Measurements from ENCODE around the gene ALPP.

The ALPP gene

GRCh38 chr2:232400256-232401015, 21.9 kb downstream of the ALPP start:
- TF ChIP-seq TAF1 (IDR thresholded peaks at IDR 0.05; ENCODE audit: borderline replicate concordance, insufficient read depth, low read length) (no peak), POLR2AphosphoS5 (IDR thresholded peaks at IDR 0.05; ENCODE audit: low read depth, low read length) (no peak)

DNA sequence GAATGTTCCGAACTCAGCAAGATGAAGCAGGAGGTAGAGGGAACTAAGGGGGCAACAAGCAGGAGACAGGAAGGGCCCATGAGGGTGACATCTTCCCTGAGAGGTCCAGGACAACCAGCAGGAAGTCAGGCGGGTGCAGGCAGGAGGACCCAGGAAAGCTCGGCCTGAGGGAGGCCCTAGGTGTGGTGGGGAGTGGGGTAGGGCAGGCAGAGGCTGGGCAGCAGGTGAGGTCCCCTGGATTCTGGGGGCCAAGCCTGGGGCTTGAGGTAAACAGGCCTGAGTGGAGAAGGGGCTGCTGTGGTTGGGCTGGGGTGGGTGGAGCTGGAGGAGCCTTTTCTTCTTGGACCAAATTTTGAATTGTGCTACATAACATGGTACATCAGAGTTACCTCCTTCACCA, 24.0 kb downstream of the ALPP start:
- TF ChIP-seq FOXP2 (optimal IDR thresholded peaks at IDR 0.05; ENCODE audit: borderline replicate concordance, extremely low read depth, extremely low read length, insufficient read depth) (no peak), SIN3A (IDR thresholded peaks at IDR 0.05; ENCODE audit: borderline replicate concordance, insufficient read depth, low read length) (no peak), TAF1 (IDR thresholded peaks at IDR 0.05; ENCODE audit: borderline replicate concordance, insufficient read depth, low read length) (no peak), POLR2AphosphoS5 (IDR thresholded peaks at IDR 0.05; ENCODE audit: low read depth, low read length) (no peak)
- TF ChIP-seq, protein P1, sequence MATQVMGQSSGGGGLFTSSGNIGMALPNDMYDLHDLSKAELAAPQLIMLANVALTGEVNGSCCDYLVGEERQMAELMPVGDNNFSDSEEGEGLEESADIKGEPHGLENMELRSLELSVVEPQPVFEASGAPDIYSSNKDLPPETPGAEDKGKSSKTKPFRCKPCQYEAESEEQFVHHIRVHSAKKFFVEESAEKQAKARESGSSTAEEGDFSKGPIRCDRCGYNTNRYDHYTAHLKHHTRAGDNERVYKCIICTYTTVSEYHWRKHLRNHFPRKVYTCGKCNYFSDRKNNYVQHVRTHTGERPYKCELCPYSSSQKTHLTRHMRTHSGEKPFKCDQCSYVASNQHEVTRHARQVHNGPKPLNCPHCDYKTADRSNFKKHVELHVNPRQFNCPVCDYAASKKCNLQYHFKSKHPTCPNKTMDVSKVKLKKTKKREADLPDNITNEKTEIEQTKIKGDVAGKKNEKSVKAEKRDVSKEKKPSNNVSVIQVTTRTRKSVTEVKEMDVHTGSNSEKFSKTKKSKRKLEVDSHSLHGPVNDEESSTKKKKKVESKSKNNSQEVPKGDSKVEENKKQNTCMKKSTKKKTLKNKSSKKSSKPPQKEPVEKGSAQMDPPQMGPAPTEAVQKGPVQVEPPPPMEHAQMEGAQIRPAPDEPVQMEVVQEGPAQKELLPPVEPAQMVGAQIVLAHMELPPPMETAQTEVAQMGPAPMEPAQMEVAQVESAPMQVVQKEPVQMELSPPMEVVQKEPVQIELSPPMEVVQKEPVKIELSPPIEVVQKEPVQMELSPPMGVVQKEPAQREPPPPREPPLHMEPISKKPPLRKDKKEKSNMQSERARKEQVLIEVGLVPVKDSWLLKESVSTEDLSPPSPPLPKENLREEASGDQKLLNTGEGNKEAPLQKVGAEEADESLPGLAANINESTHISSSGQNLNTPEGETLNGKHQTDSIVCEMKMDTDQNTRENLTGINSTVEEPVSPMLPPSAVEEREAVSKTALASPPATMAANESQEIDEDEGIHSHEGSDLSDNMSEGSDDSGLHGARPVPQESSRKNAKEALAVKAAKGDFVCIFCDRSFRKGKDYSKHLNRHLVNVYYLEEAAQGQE (IDR thresholded peaks at IDR 0.05; ENCODE audit: insufficient read depth in 1 of 2, low read depth in 2 of 2, low read length in 2 of 2): no peak

- no peak for TF ChIP-seq SIN3A (IDR thresholded peaks at IDR 0.05; ENCODE audit: borderline replicate concordance, insufficient read depth, low read length)
- TF ChIP-seq, protein P1 (IDR thresholded peaks at IDR 0.05; ENCODE audit: insufficient read depth in 1 of 2, low read depth in 2 of 2, low read length in 2 of 2): no peak
- TF ChIP-seq TAF1 (IDR thresholded peaks at IDR 0.05; ENCODE audit: borderline replicate concordance, insufficient read depth, low read length): no peak
- no peak for TF ChIP-seq FOXP2 (optimal IDR thresholded peaks at IDR 0.05; ENCODE audit: borderline replicate concordance, extremely low read depth, extremely low read length, insufficient read depth)
- TF ChIP-seq POLR2AphosphoS5 (IDR thresholded peaks at IDR 0.05; ENCODE audit: low read depth, low read length): no peak
Measured at GRCh38 chr2:232405943-232406510, 27.5 kb downstream of the ALPP start.

DNA sequence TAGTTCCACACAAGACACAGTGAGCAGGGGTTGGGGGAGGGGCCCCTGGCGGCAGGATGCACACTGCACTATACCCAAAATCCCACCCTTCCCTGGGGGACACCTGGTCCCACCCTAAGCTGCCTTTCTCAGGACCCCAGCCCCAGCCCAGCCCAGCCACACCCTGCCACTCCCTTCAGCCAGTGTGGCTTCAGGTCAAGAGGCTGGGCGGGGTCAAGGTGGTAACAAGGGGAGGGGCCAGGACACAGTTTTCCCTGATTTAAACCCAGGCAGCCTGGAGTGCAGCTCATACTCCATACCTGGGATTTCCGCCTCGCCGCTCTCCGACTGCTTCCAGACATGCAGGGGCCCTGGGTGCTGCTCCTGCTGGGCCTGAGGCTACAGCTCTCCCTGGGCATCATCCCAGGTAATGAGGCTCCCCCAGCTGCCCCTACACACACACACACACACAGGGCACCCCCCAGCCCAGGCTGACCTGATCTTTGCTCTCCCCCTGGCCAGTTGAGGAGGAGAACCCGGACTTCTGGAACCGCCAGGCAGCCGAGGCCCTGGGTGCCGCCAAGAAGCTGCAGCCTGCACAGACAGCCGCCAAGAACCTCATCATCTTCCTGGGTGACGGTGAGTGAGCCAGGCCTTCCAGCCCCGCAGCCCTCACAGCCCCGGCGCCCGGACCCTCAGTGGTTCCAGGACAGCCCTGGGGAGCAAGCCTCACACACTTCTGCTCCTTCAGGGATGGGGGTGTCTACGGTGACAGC, 28.2 kb downstream of the ALPP start, which contains the start of gene ALPG:
Gene ALPG (plus strand): TSS at position 289 of the 755 bp plus-strand sequence. CDS start 51 bp downstream, at position 340.
- no peak for TF ChIP-seq TAF1 (IDR thresholded peaks at IDR 0.05; ENCODE audit: borderline replicate concordance, insufficient read depth, low read length)
- TF ChIP-seq, protein P1 (IDR thresholded peaks at IDR 0.05; ENCODE audit: insufficient read depth in 1 of 2, low read depth in 2 of 2, low read length in 2 of 2): no peak
- no peak for TF ChIP-seq POLR2AphosphoS5 (IDR thresholded peaks at IDR 0.05; ENCODE audit: low read depth, low read length)
- no peak for TF ChIP-seq SIN3A (IDR thresholded peaks at IDR 0.05; ENCODE audit: borderline replicate concordance, insufficient read depth, low read length)
- TF ChIP-seq FOXP2 (optimal IDR thresholded peaks at IDR 0.05; ENCODE audit: borderline replicate concordance, extremely low read depth, extremely low read length, insufficient read depth): no peak

- no peak for TF ChIP-seq FOXP2 (optimal IDR thresholded peaks at IDR 0.05; ENCODE audit: borderline replicate concordance, extremely low read depth, extremely low read length, insufficient read depth)
- no peak for TF ChIP-seq SIN3A (IDR thresholded peaks at IDR 0.05; ENCODE audit: borderline replicate concordance, insufficient read depth, low read length)
Measured at GRCh38 chr2:232410238-232410900, 31.8 kb downstream of the ALPP start.
